DOHH2 (cell line): ENCODE results near the gene UROC1.

ENCODE experiments used
- CTCF ChIP-seq: fragments of 200-600 bp; sonication (generic); IDR thresholded peaks from one replicate; pipeline ENCODE4 v1.5.1; 2014; ENCODE audit warnings: antibody characterized with exemption, mild to moderate bottlenecking, low read depth, low read length; ENCODE audit not compliant: poor library complexity, severe bottlenecking
- EZH2phosphoT487 ChIP-seq: fragments of 200-600 bp; sonication (generic); IDR thresholded peaks from 2 replicates; pipeline ENCODE4 v1.6.1; 2017; ENCODE audit warnings: borderline replicate concordance, mild to moderate bottlenecking, antibody characterized with exemption, low read length, moderate library complexity, mixed read lengths

GRCh38 chr3:126439346-126439967 is 78.1 kb downstream of the UROC1 start:
- TF ChIP-seq CTCF, result no peak
- TF ChIP-seq EZH2phosphoT487, result no peak
